H1 (cell line): ENCODE measurements around the gene DMRTC1B. TPM values are rescaled to one million over a fixed set of nuclear protein-coding genes. Genes with fewer than 3 reads are reported as not detected.
"Not testable (repeated sequence)": the region's sequence is repeated elsewhere in the genome, so short reads cannot be mapped to it uniquely, and the experiment has no call there.

Experiments
- CTCF ChIA-PET: fragments of 300-600 bp; sonication (Branson Sonifier 250); formaldehyde crosslinking; loops from one replicate; lab custom pipeline; 2021; ENCODE audit not compliant: partially characterized antibody; lab: Charles Lee
- POLR2A ChIA-PET: fragments of 300-600 bp; sonication (Branson Sonifier 250); formaldehyde crosslinking; loops from one replicate; lab custom pipeline; 2021; ENCODE audit warnings: inconsistent platforms; ENCODE audit not compliant: partially characterized antibody; lab: Charles Lee
- DNase-seq, 2 experiments: peaks; one replicate each; pipeline versions ENCODE4 v3.0.0 to v3.0.0-alpha.2; 2010 to 2022; ENCODE audit warnings: low spot score in 2 of 2, low read depth in 1 of 2, mixed read lengths in 1 of 2
- FAIRE-seq: peaks from 2 replicates; lab custom pipeline; 2011; peaks lifted over from hg19 to GRCh38; lab: Jason Lieb, UNC
- H2AFZ ChIP-seq: 2 replicates; pipeline ENCODE4 v1.8.1; 2012; ENCODE audit warnings: low read length, inconsistent platforms
- H2AK5ac ChIP-seq: 2 replicates; pipeline ENCODE4 v1.6.1; 2013; ENCODE audit warnings: low read depth, low read length
- H2BK120ac ChIP-seq: replicated peaks from 2 replicates; pipeline ENCODE3; 2013; ENCODE audit warnings: low read depth, low read length, inconsistent platforms
- H2BK12ac ChIP-seq: 2 replicates; pipeline ENCODE4 v1.6.1; 2013; ENCODE audit warnings: low read depth, low read length
- H2BK15ac ChIP-seq: 2 replicates; pipeline ENCODE4 v1.6.1; 2013; ENCODE audit warnings: low read length
- H2BK20ac ChIP-seq: 2 replicates; pipeline ENCODE4 v1.6.1; 2013; ENCODE audit warnings: low read length
- H2BK5ac ChIP-seq: 2 replicates; pipeline ENCODE4 v1.6.1; 2013; ENCODE audit warnings: low read depth, low read length
- H3K14ac ChIP-seq: 2 replicates; pipeline ENCODE4 v1.6.1; 2013; ENCODE audit warnings: inconsistent platforms; ENCODE audit not compliant: insufficient read length
- H3K18ac ChIP-seq: 2 replicates; pipeline ENCODE4 v1.6.1; 2013; ENCODE audit warnings: low read length; ENCODE audit errors: extremely low read depth
- H3K23ac ChIP-seq: 2 replicates; pipeline ENCODE4 v1.6.1; 2013; ENCODE audit warnings: inconsistent platforms; ENCODE audit not compliant: insufficient read length
- H3K23me2 ChIP-seq: 2 replicates; pipeline ENCODE4 v1.6.1; 2013; ENCODE audit warnings: low read depth, low read length
- H3K27ac ChIP-seq: 2 replicates; pipeline ENCODE4 v1.6.1; 2011; ENCODE audit warnings: low read depth, low read length, inconsistent platforms
- H3K27me3 ChIP-seq, 4 experiments: replicated peaks in 1 of 4; 1 replicate in 1 of 4; 2 replicates in 3 of 4; pipeline versions ENCODE4 v1.6.1 to v1.8.1; 2011 to 2013; ENCODE audit warnings: low read length in 3 of 4, mild to moderate bottlenecking in 3 of 4, inconsistent platforms in 2 of 4, mixed read lengths in 2 of 4, moderate library complexity in 1 of 4; ENCODE audit not compliant: control insufficient read depth in 3 of 4, insufficient read depth in 3 of 4; ENCODE audit errors: extremely low read depth in 1 of 4
- H3K36me3 ChIP-seq, 4 experiments: 2 replicates each; pipeline versions ENCODE4 v1.6.1 to v1.8.1; 2011 to 2013; ENCODE audit warnings: mild to moderate bottlenecking in 4 of 4, low read length in 3 of 4, moderate library complexity in 2 of 4, control low read depth in 1 of 4, inconsistent platforms in 1 of 4; ENCODE audit not compliant: insufficient read depth in 4 of 4, control insufficient read depth in 2 of 4
- H3K4ac ChIP-seq: replicated peaks from 2 replicates; pipeline ENCODE3; 2013; ENCODE audit warnings: low read length, low read depth, mixed read lengths, inconsistent platforms; ENCODE audit not compliant: insufficient read length
- H3K4me1 ChIP-seq, 4 experiments: replicated peaks in 1 of 4; 1 replicate in 1 of 4; 2 replicates in 3 of 4; pipeline versions ENCODE4 v1.6.1 to v1.8.1; 2011 to 2013; ENCODE audit warnings: low read length in 3 of 4, inconsistent platforms in 2 of 4, mixed read lengths in 1 of 4; ENCODE audit not compliant: insufficient read depth in 4 of 4, control insufficient read depth in 3 of 4
- H3K4me2 ChIP-seq, 2 experiments: 2 replicates each; pipeline versions ENCODE4 v1.6.1 to v1.8.1; 2011 to 2013; ENCODE audit warnings: low read depth in 2 of 2, low read length in 2 of 2, control low read depth in 1 of 2, inconsistent platforms in 1 of 2, mild to moderate bottlenecking in 1 of 2; ENCODE audit not compliant: insufficient read depth in 1 of 2
- H3K4me3 ChIP-seq, 4 experiments: fragments of 200-600, 300-600 bp in 1 of 4; sonication (generic), shearing (Covaris generic), sonication (Bioruptor Twin) in 1 of 4; 2 replicates each; pipeline versions ENCODE4 v1.5.1 to v1.8.1; 2011 to 2016; ENCODE audit warnings: low read length in 4 of 4, low read depth in 3 of 4, control low read depth in 2 of 4, inconsistent platforms in 2 of 4, mild to moderate bottlenecking in 2 of 4, mixed read lengths in 1 of 4, moderate library complexity in 1 of 4; ENCODE audit not compliant: insufficient read depth in 2 of 4; ENCODE audit errors: extremely low read depth in 1 of 4
- H3K56ac ChIP-seq: replicated peaks from 2 replicates; pipeline ENCODE3; 2013; ENCODE audit warnings: low read depth, mild to moderate bottlenecking, mixed read lengths, low read length, inconsistent platforms; ENCODE audit not compliant: insufficient read length
- H3K79me1 ChIP-seq: 2 replicates; pipeline ENCODE4 v1.6.1; 2013; ENCODE audit warnings: low read depth, low read length, control low read depth
- H3K79me2 ChIP-seq, 2 experiments: 2 replicates each; pipeline versions ENCODE4 v1.6.1 to v1.8.1; 2012 to 2013; ENCODE audit warnings: low read length in 2 of 2, mild to moderate bottlenecking in 2 of 2, inconsistent platforms in 1 of 2; ENCODE audit not compliant: insufficient read depth in 2 of 2, control insufficient read depth in 1 of 2
- H3K9ac ChIP-seq, 4 experiments: replicated peaks in 1 of 4; 1 replicate in 1 of 4; 2 replicates in 3 of 4; pipeline versions ENCODE4 v1.6.1 to v1.8.1; 2011 to 2013; ENCODE audit warnings: low read depth in 3 of 4, low read length in 3 of 4, control low read depth in 2 of 4, mild to moderate bottlenecking in 2 of 4, moderate library complexity in 2 of 4, inconsistent platforms in 1 of 4; ENCODE audit errors: extremely low read depth in 1 of 4
- H3K9me3 ChIP-seq, 2 experiments: 2 replicates each; pipeline versions ENCODE4 v1.6.1 to v1.8.1; 2012 to 2013; ENCODE audit warnings: mild to moderate bottlenecking in 2 of 2, moderate library complexity in 2 of 2, control low read depth in 1 of 2, inconsistent platforms in 1 of 2, low read depth in 1 of 2, low read length in 1 of 2, mixed read lengths in 1 of 2; ENCODE audit not compliant: insufficient read depth in 2 of 2
- H4K20me1 ChIP-seq, 2 experiments: replicated peaks in 1 of 2; 2 replicates each; pipeline versions ENCODE3 to v1.8.1; 2011 to 2013; ENCODE audit warnings: inconsistent platforms in 2 of 2, low read length in 2 of 2, mild to moderate bottlenecking in 1 of 2; ENCODE audit not compliant: insufficient read depth in 2 of 2, control insufficient read depth in 1 of 2
- H4K5ac ChIP-seq: 2 replicates; pipeline ENCODE4 v1.6.1; 2013; ENCODE audit warnings: low read length, low read depth, mixed read lengths, inconsistent platforms; ENCODE audit not compliant: insufficient read length
- H4K8ac ChIP-seq: 2 replicates; pipeline ENCODE4 v1.8.0; 2013; ENCODE audit warnings: mild to moderate bottlenecking, moderate library complexity, low read length, inconsistent platforms; ENCODE audit not compliant: insufficient read depth; ENCODE audit errors: extremely low read depth
- H4K91ac ChIP-seq: replicated peaks from 2 replicates; pipeline ENCODE3; 2013; ENCODE audit warnings: low read length, mixed read lengths, inconsistent platforms; ENCODE audit not compliant: insufficient read length
- WGBS, 2 experiments: shearing (Covaris generic) in 1 of 2; methylation state at CpG; one replicate each; pipeline versions ENCODE4 v1.1.6 to v1.1.7; 2013 to 2015; ENCODE audit warnings: low lambda C conversion rate in 2 of 2, mixed read lengths in 2 of 2, inconsistent platforms in 1 of 2, low coverage in 1 of 2, missing lambda C conversion rate in 1 of 2; ENCODE audit not compliant: insufficient replicate concordance in 2 of 2, insufficient coverage in 1 of 2, insufficient read length in 1 of 2; ENCODE audit errors: extremely low coverage in 1 of 2, missing lambda C conversion rate in 1 of 2; 5-methylcytosine and 5-hydroxymethylcytosine counted together
- polyA plus RNA-seq, 7 experiments: library from polyadenylated mRNA; depleted of rRNA in 3 of 7; stranded (reverse) in 5 of 7; unstranded in 2 of 7; fragments of >200 nt in 5 of 7; fragments of 200-250 nt in 2 of 7; gene quantifications; 1 replicate in 5 of 7; 2 replicates in 1 of 7; 4 replicates in 1 of 7; pipeline versions ENCODE4 v1.2.1 to v1.2.3, GENCODE V29; 2011 to 2013; ENCODE audit warnings: missing spikeins in 2 of 7, mixed read lengths in 2 of 7
- small RNA-seq: library from polyadenylated mRNA; stranded (forward); fragments of <200 nt; extraction: miRNeasy Mini kit (QIAGEN cat#:217004); gene quantifications from one replicate; pipeline ENCODE3, GENCODE V24; 2013; ENCODE audit not compliant: insufficient read depth
- total RNA-seq: library from RNA; stranded (reverse); fragmentation: NEBNext Ultra II Directional; extraction: Animal tissue kit (Norgen Biotek cat#: 25700); gene quantifications from 2 replicates; pipeline ENCODE4 v1.2.1, GENCODE V29; 2021

Gene DMRTC1B
- total and polyA plus RNA-seq, 2 of the 8 experiments (the other 6 are each of a cell fraction or from before 2014, with no cell fraction given): not detected

DNA sequence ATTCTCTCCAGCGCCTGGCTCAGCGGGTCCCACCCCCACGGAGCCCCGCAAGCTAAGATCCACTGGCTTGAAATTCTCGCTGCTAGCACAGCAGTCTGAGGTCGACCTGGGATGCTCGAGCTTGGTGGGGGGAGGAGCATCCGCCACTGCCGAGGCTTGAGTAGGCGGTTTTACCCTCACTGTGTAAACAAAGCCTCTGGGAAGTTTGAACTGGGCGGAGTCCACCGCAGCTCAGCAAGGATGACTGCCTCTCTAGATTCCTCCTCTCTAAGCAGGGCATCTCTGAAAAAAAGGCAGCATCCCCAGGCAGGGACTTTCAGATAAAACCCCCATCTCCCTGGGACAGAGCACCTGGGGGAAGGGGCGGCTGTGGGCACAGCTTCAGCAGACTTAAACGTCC, 113.0 kb downstream of the DMRTC1B start:
- H2BK120ac ChIP-seq, H4K8ac ChIP-seq, H2BK12ac ChIP-seq, POLR2A ChIA-PET, H3K9me3 ChIP-seq, FAIRE-seq, H3K9ac ChIP-seq, H3K27ac ChIP-seq, H3K27me3 ChIP-seq, H3K36me3 ChIP-seq, DNase-seq, H3K14ac ChIP-seq, H2AK5ac ChIP-seq, H3K4me1 ChIP-seq, H3K79me2 ChIP-seq, H2AFZ ChIP-seq, H3K23ac ChIP-seq, H4K5ac ChIP-seq, H4K20me1 ChIP-seq, H3K4me2 ChIP-seq, H3K18ac ChIP-seq, CTCF ChIA-PET, H2BK15ac ChIP-seq, H3K4me3 ChIP-seq, H2BK20ac ChIP-seq, H3K56ac ChIP-seq, H4K91ac ChIP-seq, H2BK5ac ChIP-seq, H3K23me2 ChIP-seq, H3K4ac ChIP-seq, H3K79me1 ChIP-seq: not testable (repeated sequence)
- no CpG with 5 or more reads among the region's 14 CpGs for WGBS, 2 experiments

Small RNAs within 50 kb of the gene (small RNA-seq; reads per million reads assigned to genes)
- not detected for gene RNU1-112P

Other genes with a start within 250 kb of the DMRTC1B start
- 16.9 and 20.3 TPM in 2 replicates for gene HDAC8, start 204.0 kb upstream of the DMRTC1B start, total RNA-seq
- gene HDAC8, start 204.0 kb upstream of the DMRTC1B start, polyA plus RNA-seq (2011; rRNA removed): 9.6 and 9.7 TPM in 2 replicates
- 7.2 and 7.4 TPM in 2 replicates for gene PHKA1, start 62.6 kb upstream of the DMRTC1B start, total RNA-seq
- gene PHKA1, start 62.6 kb upstream of the DMRTC1B start, polyA plus RNA-seq (2011; rRNA removed): 3.2 and 4.2 TPM in 2 replicates
- not detected in 2 replicates for gene FAM236B, start 5.8 kb downstream of the DMRTC1B start, total RNA-seq
- gene FAM236B, start 5.8 kb downstream of the DMRTC1B start, polyA plus RNA-seq (2011; rRNA removed): not detected in 2 replicates
- gene FAM236D, start 31.3 kb downstream of the DMRTC1B start, total RNA-seq: not detected in 2 replicates
- gene FAM236D, start 31.3 kb downstream of the DMRTC1B start, polyA plus RNA-seq (2011; rRNA removed): not detected in 2 replicates
- not detected in 2 replicates for gene FAM236C, start 135.7 kb downstream of the DMRTC1B start, total RNA-seq
- not detected in 2 replicates for gene FAM236C, start 135.7 kb downstream of the DMRTC1B start, polyA plus RNA-seq (2011; rRNA removed)
- not detected in 2 replicates for gene FAM236A, start 161.3 kb downstream of the DMRTC1B start, total RNA-seq
- gene FAM236A, start 161.3 kb downstream of the DMRTC1B start, polyA plus RNA-seq (2011; rRNA removed): not detected in 2 replicates
- gene DMRTC1, start 166.9 kb downstream of the DMRTC1B start, total RNA-seq: not detected in 2 replicates
- not detected in 2 replicates for gene DMRTC1, start 166.9 kb downstream of the DMRTC1B start, polyA plus RNA-seq (2011; rRNA removed)
- 0.59 and 1.7 TPM in 2 replicates for gene PABPC1L2B, start 226.0 kb downstream of the DMRTC1B start, total RNA-seq
- 1.4 and 1.5 TPM in 2 replicates for gene PABPC1L2B, start 226.0 kb downstream of the DMRTC1B start, polyA plus RNA-seq (2011; rRNA removed)